HL-60 (cell line): Measurements from ENCODE around the gene PDGFA.

Experiments used
- DNase-seq, 2 experiments: peaks; one replicate each; pipeline ENCODE4 v3.0.0-alpha.2; 2010 to 2020; ENCODE audit warnings: low read depth in 1 of 2, low spot score in 1 of 2
- H3K27ac ChIP-seq: fragments of 250-450 bp; sonication (Bioruptor Pico); replicated peaks from 2 replicates; pipeline ENCODE4 v1.5.1; 2020; ENCODE audit warnings: mild to moderate bottlenecking, moderate library complexity
- H3K27me3 ChIP-seq: fragments of 250-450 bp; sonication (Bioruptor Pico); 2 replicates; pipeline ENCODE4 v1.5.1; 2021; ENCODE audit warnings: mild to moderate bottlenecking, moderate library complexity; ENCODE audit not compliant: insufficient read depth, poor library complexity, severe bottlenecking
- H3K4me3 ChIP-seq: replicated peaks from 2 replicates; pipeline ENCODE4 v1.5.1; 2011; ENCODE audit warnings: mild to moderate bottlenecking, control low read depth, low read length; ENCODE audit not compliant: insufficient read depth
- GABPA ChIP-seq: IDR thresholded peaks from 2 replicates; pipeline ENCODE4 v1.6.1; 2012; ENCODE audit warnings: low read depth
- POLR2AphosphoS5 ChIP-seq: IDR thresholded peaks from 2 replicates; pipeline ENCODE4 v1.6.1; 2012; ENCODE audit warnings: low read depth
- SPI1 ChIP-seq: IDR thresholded peaks from 2 replicates; pipeline ENCODE4 v1.6.1; 2012; ENCODE audit warnings: low read depth, mild to moderate bottlenecking, borderline replicate concordance
- TF ChIP-seq, protein P1 (sequence below): IDR thresholded peaks from one replicate; pipeline ENCODE4 v1.5.1; 2011; ENCODE audit warnings: low read length, control low read depth, inconsistent platforms; ENCODE audit not compliant: insufficient read depth
- TF ChIP-seq, protein P2 (sequence below): IDR thresholded peaks from 2 replicates; pipeline ENCODE4 v1.6.1; 2012; ENCODE audit warnings: low read depth; ENCODE audit not compliant: insufficient replicate concordance

Gene PDGFA

DNA sequence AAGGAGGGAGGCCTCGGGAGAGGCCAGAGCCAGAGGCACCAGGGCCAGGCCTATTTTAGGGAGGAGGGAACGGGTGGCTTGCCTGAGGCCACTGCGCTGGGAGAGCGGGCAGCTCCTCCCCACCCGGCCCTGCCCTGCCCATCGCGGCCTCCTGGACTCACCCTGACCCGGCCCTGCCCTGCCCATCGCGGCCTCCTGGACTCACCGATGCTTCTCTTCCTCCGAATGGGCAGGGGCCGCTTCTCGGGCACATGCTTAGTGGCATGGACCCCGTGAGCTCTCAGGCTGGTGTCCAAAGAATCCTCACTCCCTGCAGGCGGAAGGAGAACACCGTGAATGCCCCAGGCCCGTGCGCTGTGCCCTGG, 7.5 kb downstream of the PDGFA start:
- TF ChIP-seq, protein P1, sequence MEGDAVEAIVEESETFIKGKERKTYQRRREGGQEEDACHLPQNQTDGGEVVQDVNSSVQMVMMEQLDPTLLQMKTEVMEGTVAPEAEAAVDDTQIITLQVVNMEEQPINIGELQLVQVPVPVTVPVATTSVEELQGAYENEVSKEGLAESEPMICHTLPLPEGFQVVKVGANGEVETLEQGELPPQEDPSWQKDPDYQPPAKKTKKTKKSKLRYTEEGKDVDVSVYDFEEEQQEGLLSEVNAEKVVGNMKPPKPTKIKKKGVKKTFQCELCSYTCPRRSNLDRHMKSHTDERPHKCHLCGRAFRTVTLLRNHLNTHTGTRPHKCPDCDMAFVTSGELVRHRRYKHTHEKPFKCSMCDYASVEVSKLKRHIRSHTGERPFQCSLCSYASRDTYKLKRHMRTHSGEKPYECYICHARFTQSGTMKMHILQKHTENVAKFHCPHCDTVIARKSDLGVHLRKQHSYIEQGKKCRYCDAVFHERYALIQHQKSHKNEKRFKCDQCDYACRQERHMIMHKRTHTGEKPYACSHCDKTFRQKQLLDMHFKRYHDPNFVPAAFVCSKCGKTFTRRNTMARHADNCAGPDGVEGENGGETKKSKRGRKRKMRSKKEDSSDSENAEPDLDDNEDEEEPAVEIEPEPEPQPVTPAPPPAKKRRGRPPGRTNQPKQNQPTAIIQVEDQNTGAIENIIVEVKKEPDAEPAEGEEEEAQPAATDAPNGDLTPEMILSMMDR = no peak
- TF ChIP-seq, protein P2, sequence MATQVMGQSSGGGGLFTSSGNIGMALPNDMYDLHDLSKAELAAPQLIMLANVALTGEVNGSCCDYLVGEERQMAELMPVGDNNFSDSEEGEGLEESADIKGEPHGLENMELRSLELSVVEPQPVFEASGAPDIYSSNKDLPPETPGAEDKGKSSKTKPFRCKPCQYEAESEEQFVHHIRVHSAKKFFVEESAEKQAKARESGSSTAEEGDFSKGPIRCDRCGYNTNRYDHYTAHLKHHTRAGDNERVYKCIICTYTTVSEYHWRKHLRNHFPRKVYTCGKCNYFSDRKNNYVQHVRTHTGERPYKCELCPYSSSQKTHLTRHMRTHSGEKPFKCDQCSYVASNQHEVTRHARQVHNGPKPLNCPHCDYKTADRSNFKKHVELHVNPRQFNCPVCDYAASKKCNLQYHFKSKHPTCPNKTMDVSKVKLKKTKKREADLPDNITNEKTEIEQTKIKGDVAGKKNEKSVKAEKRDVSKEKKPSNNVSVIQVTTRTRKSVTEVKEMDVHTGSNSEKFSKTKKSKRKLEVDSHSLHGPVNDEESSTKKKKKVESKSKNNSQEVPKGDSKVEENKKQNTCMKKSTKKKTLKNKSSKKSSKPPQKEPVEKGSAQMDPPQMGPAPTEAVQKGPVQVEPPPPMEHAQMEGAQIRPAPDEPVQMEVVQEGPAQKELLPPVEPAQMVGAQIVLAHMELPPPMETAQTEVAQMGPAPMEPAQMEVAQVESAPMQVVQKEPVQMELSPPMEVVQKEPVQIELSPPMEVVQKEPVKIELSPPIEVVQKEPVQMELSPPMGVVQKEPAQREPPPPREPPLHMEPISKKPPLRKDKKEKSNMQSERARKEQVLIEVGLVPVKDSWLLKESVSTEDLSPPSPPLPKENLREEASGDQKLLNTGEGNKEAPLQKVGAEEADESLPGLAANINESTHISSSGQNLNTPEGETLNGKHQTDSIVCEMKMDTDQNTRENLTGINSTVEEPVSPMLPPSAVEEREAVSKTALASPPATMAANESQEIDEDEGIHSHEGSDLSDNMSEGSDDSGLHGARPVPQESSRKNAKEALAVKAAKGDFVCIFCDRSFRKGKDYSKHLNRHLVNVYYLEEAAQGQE = no peak
- TF ChIP-seq GABPA (no peak), POLR2AphosphoS5 (no peak)
- no peak for DNase-seq
- H3K27me3 ChIP-seq = peaks cover 36% of the 10 kb centered on the region
- H3K27ac ChIP-seq = no peak overlapping the region
- H3K4me3 ChIP-seq = no peak overlapping the region

DNA sequence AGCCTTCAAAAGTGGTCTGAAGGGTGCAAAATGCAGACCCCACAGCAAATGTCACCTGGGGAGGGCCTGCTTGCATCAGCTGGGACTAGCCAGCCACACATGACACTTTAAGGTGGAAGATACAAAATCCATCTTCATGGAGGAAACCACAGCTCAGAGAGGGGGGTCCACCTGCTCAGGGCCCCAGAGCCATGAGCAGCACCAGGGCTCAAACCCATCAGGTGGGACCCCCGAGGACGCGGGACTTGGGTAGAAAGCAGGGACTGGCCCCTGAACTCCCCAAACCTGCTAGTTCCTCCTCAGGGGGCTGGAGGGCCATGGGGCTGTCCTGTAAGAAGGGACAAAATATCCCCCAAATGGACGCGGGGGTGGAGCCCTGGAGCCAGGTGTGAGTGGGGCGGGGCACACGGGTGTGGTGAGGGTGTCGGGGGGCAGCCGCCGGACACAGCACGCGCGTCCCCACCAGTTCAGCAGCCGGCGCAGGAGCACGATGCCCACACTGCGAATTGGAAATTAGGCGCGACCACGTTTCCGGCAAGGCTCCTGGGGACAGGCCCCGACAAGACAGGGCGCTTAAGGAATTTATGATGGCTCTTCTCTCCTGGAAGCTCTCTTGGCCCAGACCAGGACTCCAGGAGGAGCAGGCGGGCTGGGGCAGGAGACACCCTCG, 8.0 kb downstream of the PDGFA start:
- no peak overlapping the region for H3K27ac ChIP-seq
- TF ChIP-seq, protein P2 = no peak
- TF ChIP-seq, protein P1 = no peak
- TF ChIP-seq GABPA (no peak), POLR2AphosphoS5 (no peak), SPI1 (no peak)
- H3K4me3 ChIP-seq = no peak overlapping the region
- DNase-seq = no peak
- peaks cover 36% of the 10 kb centered on the region for H3K27me3 ChIP-seq

DNA sequence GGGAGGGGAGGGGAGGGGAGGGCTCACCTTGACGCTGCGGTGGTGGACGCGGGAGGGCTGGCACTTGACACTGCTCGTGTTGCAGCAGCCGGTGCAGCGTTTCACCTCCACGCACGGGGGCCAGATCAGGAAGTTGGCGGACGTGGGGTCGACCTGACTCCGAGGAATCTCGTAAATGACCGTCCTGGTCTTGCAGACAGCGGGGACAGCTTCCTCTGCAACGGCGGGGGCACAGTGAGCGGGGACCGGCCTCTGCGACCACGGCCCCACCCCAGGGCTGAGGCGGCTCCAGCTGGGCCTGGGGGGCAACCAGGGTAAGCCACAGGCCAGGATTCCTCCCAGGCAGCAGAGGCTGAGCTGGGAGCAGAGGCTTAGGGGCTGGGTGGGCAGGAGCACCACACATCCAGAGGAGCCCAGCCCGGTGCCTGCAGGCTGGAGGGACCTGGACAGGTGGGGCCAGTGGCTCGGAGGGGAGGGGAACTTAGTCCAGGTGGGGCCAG, 8.8 kb downstream of the PDGFA start:
- Histone ChIP-seq H3K27ac (no peak overlapping the region), H3K27me3 (peaks cover 32% of the 10 kb centered on the region), H3K4me3 (no peak overlapping the region)
- DNase-seq = no peak
- no peak for TF ChIP-seq GABPA
- TF ChIP-seq POLR2AphosphoS5 = no peak
- TF ChIP-seq, protein P2 = no peak

DNA sequence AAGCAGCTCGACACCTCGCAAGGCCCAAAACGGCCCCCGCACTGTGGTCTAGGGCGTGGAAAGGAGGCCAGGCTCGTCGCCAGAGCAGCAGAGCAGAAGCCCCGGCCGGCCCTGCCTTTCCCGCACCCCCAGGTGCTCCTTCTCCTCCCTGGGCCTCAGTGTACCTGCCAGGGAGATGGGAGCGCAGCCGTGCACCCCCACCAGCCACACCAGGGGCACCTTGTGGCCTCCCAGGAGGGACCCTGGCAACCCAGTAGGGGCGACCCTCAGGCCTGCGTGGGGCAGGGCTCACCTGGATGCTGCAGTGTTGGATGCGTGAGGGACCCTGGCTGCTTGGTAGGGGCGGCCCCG, 9.5 kb downstream of the PDGFA start:
- no peak overlapping the region for H3K4me3 ChIP-seq
- no peak for DNase-seq

More for the DNA sequence above, 9.5 kb downstream of the PDGFA start:
- no peak for TF ChIP-seq GABPA
- no peak for TF ChIP-seq POLR2AphosphoS5
- TF ChIP-seq, protein P2 = no peak
- TF ChIP-seq, protein P1 = no peak
- no peak for TF ChIP-seq SPI1
- Histone ChIP-seq H3K27me3 (peaks cover 27% of the 10 kb centered on the region), H3K27ac (no peak overlapping the region)
